HepG2 (cell line): ENCODE results near the gene NBL1.

ENCODE experiments used
- MXD4 ChIP-seq: IDR thresholded peaks from 2 replicates; pipeline ENCODE4 v1.6.1; 2016; ENCODE audit warnings: mild to moderate bottlenecking, missing biosample characterization, missing genetic modification reagents
- PHF21A ChIP-seq: sonication (generic); formaldehyde crosslinking; IDR thresholded peaks from 2 replicates; pipeline ENCODE4 v1.5.0; 2020; ENCODE audit warnings: mild to moderate bottlenecking, missing genetic modification reagents
- RXRA ChIP-seq: sonication (generic); formaldehyde crosslinking; IDR thresholded peaks from 2 replicates; pipeline ENCODE4 v1.5.1; 2020; ENCODE audit warnings: missing genetic modification reagents
- SMAD3 ChIP-seq: sonication (generic); formaldehyde crosslinking; IDR thresholded peaks from 2 replicates; pipeline ENCODE4 v1.4.0; 2020; ENCODE audit warnings: missing genetic modification reagents
- SNRNP70 ChIP-seq: fragments of 200-400 bp; formaldehyde crosslinking; IDR thresholded peaks from 2 replicates; pipeline ENCODE4 v1.6.1; 2017; ENCODE audit warnings: mild to moderate bottlenecking, low read depth, low read length, moderate library complexity
- TCF7 ChIP-seq: sonication (generic); IDR thresholded peaks from 2 replicates; pipeline ENCODE4 v1.6.1; 2016; ENCODE audit warnings: antibody characterized with exemption, low read depth
- TF ChIP-seq, protein P1 (sequence below): sonication (generic); formaldehyde crosslinking; IDR thresholded peaks from 2 replicates; pipeline ENCODE4 v1.5.0; 2020; ENCODE audit warnings: mild to moderate bottlenecking, missing genetic modification reagents, moderate library complexity
- TF ChIP-seq, protein P2 (sequence below): sonication (generic); formaldehyde crosslinking; IDR thresholded peaks from 2 replicates; pipeline ENCODE4 v1.5.1; 2020; ENCODE audit warnings: mild to moderate bottlenecking, missing genetic modification reagents, moderate library complexity

DNA sequence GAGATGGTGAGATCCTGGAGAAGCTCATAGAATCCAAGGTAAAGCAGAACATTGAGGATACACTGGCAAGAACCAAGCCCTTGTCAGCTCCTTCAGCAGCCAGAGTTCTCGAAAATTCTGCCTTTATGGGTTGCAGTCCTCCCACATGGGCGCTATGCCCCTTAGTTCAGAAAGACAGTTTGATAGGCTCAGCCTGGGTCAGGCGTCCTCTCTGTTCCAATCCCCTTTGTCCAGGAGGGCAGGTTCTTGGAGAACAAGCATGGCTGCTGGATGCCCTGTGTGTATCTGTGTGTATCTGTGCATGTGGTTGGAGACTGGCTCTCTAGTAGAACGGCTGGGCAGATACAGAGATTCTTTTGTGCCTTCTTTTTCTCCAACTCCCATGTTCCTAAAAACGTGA is 8.0 kb upstream of the NBL1 start:
- TF ChIP-seq TCF7: no peak
- no peak for TF ChIP-seq MXD4 (CRISPR knock-in tag)
- TF ChIP-seq, protein P1, sequence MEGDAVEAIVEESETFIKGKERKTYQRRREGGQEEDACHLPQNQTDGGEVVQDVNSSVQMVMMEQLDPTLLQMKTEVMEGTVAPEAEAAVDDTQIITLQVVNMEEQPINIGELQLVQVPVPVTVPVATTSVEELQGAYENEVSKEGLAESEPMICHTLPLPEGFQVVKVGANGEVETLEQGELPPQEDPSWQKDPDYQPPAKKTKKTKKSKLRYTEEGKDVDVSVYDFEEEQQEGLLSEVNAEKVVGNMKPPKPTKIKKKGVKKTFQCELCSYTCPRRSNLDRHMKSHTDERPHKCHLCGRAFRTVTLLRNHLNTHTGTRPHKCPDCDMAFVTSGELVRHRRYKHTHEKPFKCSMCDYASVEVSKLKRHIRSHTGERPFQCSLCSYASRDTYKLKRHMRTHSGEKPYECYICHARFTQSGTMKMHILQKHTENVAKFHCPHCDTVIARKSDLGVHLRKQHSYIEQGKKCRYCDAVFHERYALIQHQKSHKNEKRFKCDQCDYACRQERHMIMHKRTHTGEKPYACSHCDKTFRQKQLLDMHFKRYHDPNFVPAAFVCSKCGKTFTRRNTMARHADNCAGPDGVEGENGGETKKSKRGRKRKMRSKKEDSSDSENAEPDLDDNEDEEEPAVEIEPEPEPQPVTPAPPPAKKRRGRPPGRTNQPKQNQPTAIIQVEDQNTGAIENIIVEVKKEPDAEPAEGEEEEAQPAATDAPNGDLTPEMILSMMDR (CRISPR knock-in tag): no peak
- no peak for TF ChIP-seq SNRNP70
- TF ChIP-seq PHF21A (CRISPR knock-in tag): no peak
- no peak for TF ChIP-seq RXRA (CRISPR knock-in tag)
- TF ChIP-seq SMAD3 (CRISPR knock-in tag): no peak
- TF ChIP-seq, protein P2, sequence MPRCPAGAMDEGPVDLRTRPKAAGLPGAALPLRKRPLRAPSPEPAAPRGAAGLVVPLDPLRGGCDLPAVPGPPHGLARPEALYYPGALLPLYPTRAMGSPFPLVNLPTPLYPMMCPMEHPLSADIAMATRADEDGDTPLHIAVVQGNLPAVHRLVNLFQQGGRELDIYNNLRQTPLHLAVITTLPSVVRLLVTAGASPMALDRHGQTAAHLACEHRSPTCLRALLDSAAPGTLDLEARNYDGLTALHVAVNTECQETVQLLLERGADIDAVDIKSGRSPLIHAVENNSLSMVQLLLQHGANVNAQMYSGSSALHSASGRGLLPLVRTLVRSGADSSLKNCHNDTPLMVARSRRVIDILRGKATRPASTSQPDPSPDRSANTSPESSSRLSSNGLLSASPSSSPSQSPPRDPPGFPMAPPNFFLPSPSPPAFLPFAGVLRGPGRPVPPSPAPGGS (CRISPR knock-in tag): no peak
